GM23338 (cell line): ENCODE results near the gene GLOD4. TPM values are rescaled to one million over a fixed set of nuclear protein-coding genes. Genes with fewer than 3 reads are reported as not detected.

Experiments
- ATAC-seq: fragments of 200-7000 bp; cut with Tn5 transposase; 3 replicates; pipeline ENCODE4 v1.9.1; 2020
- DNase-seq: peaks from one replicate; pipeline ENCODE4 v3.0.0-alpha.2; 2015; ENCODE audit warnings: low spot score
- H2AFZ ChIP-seq: fragments of 200-600 bp; sonication (generic); 2 replicates; pipeline ENCODE4 v1.8.0; 2016; ENCODE audit warnings: antibody characterized with exemption, mild to moderate bottlenecking, moderate library complexity
- H3F3A ChIP-seq: fragments of 200-600 bp; sonication (generic); replicated peaks from 2 replicates; pipeline ENCODE4 v1.8.0; 2017; ENCODE audit warnings: antibody characterized with exemption, mixed run types, low read depth
- H3K27ac ChIP-seq: fragments of 200-600 bp; sonication (generic); 2 replicates; pipeline ENCODE4 v1.6.1; 2016; ENCODE audit warnings: low read depth
- H3K27me3 ChIP-seq: fragments of 200-600 bp; sonication (generic); 2 replicates; pipeline ENCODE4 v1.8.0; 2016; ENCODE audit warnings: mild to moderate bottlenecking, mixed run types, moderate library complexity; ENCODE audit not compliant: insufficient read depth
- H3K36me3 ChIP-seq: fragments of 200-600 bp; sonication (generic); 2 replicates; pipeline ENCODE4 v1.8.0; 2016; ENCODE audit warnings: mild to moderate bottlenecking; ENCODE audit not compliant: insufficient read depth
- H3K4me1 ChIP-seq: fragments of 200-600 bp; sonication (generic); 2 replicates; pipeline ENCODE4 v1.8.0; 2016; ENCODE audit warnings: mild to moderate bottlenecking, moderate library complexity; ENCODE audit not compliant: insufficient read depth
- H3K4me2 ChIP-seq: fragments of 200-600 bp; sonication (generic); 2 replicates; pipeline ENCODE4 v1.7.1; 2017; ENCODE audit warnings: mixed run types
- H3K4me3 ChIP-seq: fragments of 200-600 bp; sonication (generic); 2 replicates; pipeline ENCODE4 v1.6.1; 2016; ENCODE audit warnings: mixed run types
- H3K79me2 ChIP-seq: fragments of 200-600 bp; sonication (generic); replicated peaks from 2 replicates; pipeline ENCODE4 v1.8.0; 2017; ENCODE audit warnings: mild to moderate bottlenecking; ENCODE audit not compliant: insufficient read depth
- H3K9me2 ChIP-seq: fragments of 200-600 bp; sonication (generic); 2 replicates; pipeline ENCODE4 v1.8.0; 2017; ENCODE audit not compliant: insufficient read depth
- H4K20me1 ChIP-seq: fragments of 200-600 bp; sonication (generic); replicated peaks from 2 replicates; pipeline ENCODE4 v1.8.0; 2017; ENCODE audit warnings: mild to moderate bottlenecking; ENCODE audit not compliant: insufficient read depth
- H3K27ac Mint-ChIP-seq: 2 replicates; pipeline ENCODE4 v1.8.0; 2020; ENCODE audit warnings: inconsistent platforms, mild to moderate bottlenecking, moderate library complexity, mixed read lengths
- H3K27me3 Mint-ChIP-seq: 3 replicates; pipeline ENCODE4 v1.8.0; 2022; ENCODE audit warnings: low read depth, mild to moderate bottlenecking, moderate library complexity, mixed read lengths, inconsistent platforms; ENCODE audit not compliant: insufficient read depth, poor library complexity
- H3K36me3 Mint-ChIP-seq: 3 replicates; pipeline ENCODE4 v1.8.0; 2021; ENCODE audit warnings: low read depth, mild to moderate bottlenecking, inconsistent platforms, moderate library complexity, mixed read lengths
- H3K4me1 Mint-ChIP-seq: 3 replicates; pipeline ENCODE4 v1.8.0; 2020; ENCODE audit warnings: mild to moderate bottlenecking, inconsistent platforms, mixed read lengths
- H3K4me3 Mint-ChIP-seq: 3 replicates; pipeline ENCODE4 v1.8.0; 2021; ENCODE audit warnings: moderate library complexity, mild to moderate bottlenecking, inconsistent platforms, mixed read lengths
- H3K9me3 Mint-ChIP-seq: 3 replicates; pipeline ENCODE4 v1.8.0; 2020; ENCODE audit warnings: moderate library complexity, mild to moderate bottlenecking, inconsistent platforms, mixed read lengths
- CREB1 ChIP-seq: fragments of 250-450 bp; sonication (Bioruptor Pico); IDR thresholded peaks from 2 replicates; pipeline ENCODE4 v1.5.0; 2020; ENCODE audit warnings: low read depth, mild to moderate bottlenecking, moderate library complexity
- ETS1 ChIP-seq: IDR thresholded peaks from 2 replicates; pipeline ENCODE4 v1.6.1; 2016; ENCODE audit warnings: antibody characterized with exemption
- EZH2 ChIP-seq: fragments of 200-600 bp; sonication (generic); IDR thresholded peaks from one replicate; pipeline ENCODE4 v1.8.0; 2017; ENCODE audit warnings: antibody characterized with exemption, mild to moderate bottlenecking, low read depth; ENCODE audit not compliant: unreplicated experiment
- EZH2phosphoT487 ChIP-seq: fragments of 200-600 bp; sonication (generic); IDR thresholded peaks from one replicate; pipeline ENCODE4 v1.8.1; 2018; ENCODE audit warnings: antibody characterized with exemption; ENCODE audit not compliant: unreplicated experiment
- JUNB ChIP-seq: IDR thresholded peaks from one replicate; pipeline ENCODE4 v1.6.1; 2016; ENCODE audit warnings: antibody characterized with exemption; ENCODE audit not compliant: unreplicated experiment
- NANOG ChIP-seq: IDR thresholded peaks from 2 replicates; pipeline ENCODE4 v1.6.1; 2016; ENCODE audit warnings: antibody characterized with exemption, borderline replicate concordance
- POLR2AphosphoS5 ChIP-seq: IDR thresholded peaks from 2 replicates; pipeline ENCODE4 v1.6.1; 2016; ENCODE audit warnings: antibody characterized with exemption, low read depth
- REST ChIP-seq: IDR thresholded peaks from one replicate; pipeline ENCODE4 v1.6.1; 2018; ENCODE audit warnings: antibody characterized with exemption; ENCODE audit not compliant: unreplicated experiment
- STAT1 ChIP-seq: IDR thresholded peaks from one replicate; pipeline ENCODE4 v1.6.1; 2016; ENCODE audit warnings: antibody characterized with exemption; ENCODE audit not compliant: unreplicated experiment
- ZNF114 ChIP-seq: fragments of 250-450 bp; sonication (Bioruptor Pico); IDR thresholded peaks from 2 replicates; pipeline ENCODE4 v1.5.0; 2020; ENCODE audit warnings: mild to moderate bottlenecking, moderate library complexity
- ZNF331 ChIP-seq: fragments of 250-450 bp; sonication (Bioruptor Pico); IDR thresholded peaks from 2 replicates; pipeline ENCODE4 v1.5.0; 2020; ENCODE audit warnings: low read depth, mild to moderate bottlenecking, moderate library complexity
- ZNF462 ChIP-seq: fragments of 250-450 bp; sonication (Bioruptor Pico); IDR thresholded peaks from 2 replicates; pipeline ENCODE4 v1.5.0; 2020; ENCODE audit warnings: mild to moderate bottlenecking, moderate library complexity
- polyA plus RNA-seq: library from polyadenylated mRNA; unstranded; fragments of >200 nt; fragmentation: Nextera tagmentation; extraction: Ambion mirVana; gene quantifications from 2 replicates; pipeline ENCODE4 v1.2.1, GENCODE V29; 2016
- total RNA-seq: library from RNA; depleted of rRNA; stranded (reverse); fragments of >200 nt; shearing (Covaris generic); gene quantifications from 2 replicates; pipeline ENCODE4 v1.2.3, GENCODE V29; 2014
- TF ChIP-seq, protein P1 (sequence below), 2 experiments: fragments of 200-600 bp in 1 of 2; sonication (generic) in 1 of 2; conservative IDR thresholded peaks; 2 replicates each; pipeline versions ENCODE4 v1.5.1 to v1.6.1; 2016 to 2017; ENCODE audit warnings: antibody characterized with exemption in 2 of 2, low read depth in 2 of 2, mild to moderate bottlenecking in 2 of 2, moderate library complexity in 1 of 2

GLOD4 gene
- total and polyA plus RNA-seq, 2 experiments from 2014 or later: 120 to 122 TPM

GRCh38 chr17:814371-814770 lies 32.3 kb upstream of the GLOD4 start:
- peaks cover 9% of the 10 kb centered on the region; the same call in 1 of the 2 replicates for H3F3A ChIP-seq
- Mint-ChIP-seq H3K27me3 (peaks cover 10% of the 10 kb centered on the region), H3K9me3 (no peaks in the 10 kb centered on the region; the same call in 1 of the 3 replicates), H3K36me3 (peaks cover 68% of the 10 kb centered on the region), H3K4me1 (no peaks in the 10 kb centered on the region), H3K4me3 (no peak overlapping the region), H3K27ac (no peak overlapping the region)
- no peak for TF ChIP-seq EZH2phosphoT487
- no peak for TF ChIP-seq JUNB
- TF ChIP-seq ETS1: no peak
- TF ChIP-seq ZNF114: no peak
- TF ChIP-seq CREB1 (CRISPR knock-in tag): no peak
- no peak for TF ChIP-seq EZH2
- no peak for TF ChIP-seq ZNF331 (CRISPR knock-in tag)
- TF ChIP-seq POLR2AphosphoS5: no peak
- TF ChIP-seq ZNF462 (CRISPR knock-in tag): no peak
- TF ChIP-seq STAT1: no peak
- TF ChIP-seq REST: no peak
- TF ChIP-seq NANOG: no peak
- TF ChIP-seq, protein P1, sequence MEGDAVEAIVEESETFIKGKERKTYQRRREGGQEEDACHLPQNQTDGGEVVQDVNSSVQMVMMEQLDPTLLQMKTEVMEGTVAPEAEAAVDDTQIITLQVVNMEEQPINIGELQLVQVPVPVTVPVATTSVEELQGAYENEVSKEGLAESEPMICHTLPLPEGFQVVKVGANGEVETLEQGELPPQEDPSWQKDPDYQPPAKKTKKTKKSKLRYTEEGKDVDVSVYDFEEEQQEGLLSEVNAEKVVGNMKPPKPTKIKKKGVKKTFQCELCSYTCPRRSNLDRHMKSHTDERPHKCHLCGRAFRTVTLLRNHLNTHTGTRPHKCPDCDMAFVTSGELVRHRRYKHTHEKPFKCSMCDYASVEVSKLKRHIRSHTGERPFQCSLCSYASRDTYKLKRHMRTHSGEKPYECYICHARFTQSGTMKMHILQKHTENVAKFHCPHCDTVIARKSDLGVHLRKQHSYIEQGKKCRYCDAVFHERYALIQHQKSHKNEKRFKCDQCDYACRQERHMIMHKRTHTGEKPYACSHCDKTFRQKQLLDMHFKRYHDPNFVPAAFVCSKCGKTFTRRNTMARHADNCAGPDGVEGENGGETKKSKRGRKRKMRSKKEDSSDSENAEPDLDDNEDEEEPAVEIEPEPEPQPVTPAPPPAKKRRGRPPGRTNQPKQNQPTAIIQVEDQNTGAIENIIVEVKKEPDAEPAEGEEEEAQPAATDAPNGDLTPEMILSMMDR (conservative IDR thresholded peaks at IDR 0.05; ENCODE audit: low read depth in 2 of 2): no peak
- H3K27me3 ChIP-seq: no peaks in the 10 kb centered on the region
- no peaks in the 10 kb centered on the region for H3K79me2 ChIP-seq
- H3K4me3 ChIP-seq: no peak overlapping the region
- no peak overlapping the region for H3K27ac ChIP-seq
- no peak overlapping the region for H2AFZ ChIP-seq
- no peak for ATAC-seq
- no peak for DNase-seq
- H3K4me2 ChIP-seq: no peak overlapping the region
- H3K9me2 ChIP-seq: no peaks in the 10 kb centered on the region
- peaks cover under 1% of the 10 kb centered on the region; the same call in 1 of the 2 replicates for H4K20me1 ChIP-seq
- H3K4me1 ChIP-seq: no peaks in the 10 kb centered on the region
- H3K36me3 ChIP-seq: peaks cover 4% of the 10 kb centered on the region; the same call in 1 of the 2 replicates
